ENCODE measurements around the gene PLTP. TPM values are rescaled to one million over a fixed set of nuclear protein-coding genes. Genes with fewer than 3 reads are reported as not detected.

Gene PLTP
- total RNA-seq, 3 donors from 2014 or later = 15.0 to 141 (median 111) TPM

DNA sequence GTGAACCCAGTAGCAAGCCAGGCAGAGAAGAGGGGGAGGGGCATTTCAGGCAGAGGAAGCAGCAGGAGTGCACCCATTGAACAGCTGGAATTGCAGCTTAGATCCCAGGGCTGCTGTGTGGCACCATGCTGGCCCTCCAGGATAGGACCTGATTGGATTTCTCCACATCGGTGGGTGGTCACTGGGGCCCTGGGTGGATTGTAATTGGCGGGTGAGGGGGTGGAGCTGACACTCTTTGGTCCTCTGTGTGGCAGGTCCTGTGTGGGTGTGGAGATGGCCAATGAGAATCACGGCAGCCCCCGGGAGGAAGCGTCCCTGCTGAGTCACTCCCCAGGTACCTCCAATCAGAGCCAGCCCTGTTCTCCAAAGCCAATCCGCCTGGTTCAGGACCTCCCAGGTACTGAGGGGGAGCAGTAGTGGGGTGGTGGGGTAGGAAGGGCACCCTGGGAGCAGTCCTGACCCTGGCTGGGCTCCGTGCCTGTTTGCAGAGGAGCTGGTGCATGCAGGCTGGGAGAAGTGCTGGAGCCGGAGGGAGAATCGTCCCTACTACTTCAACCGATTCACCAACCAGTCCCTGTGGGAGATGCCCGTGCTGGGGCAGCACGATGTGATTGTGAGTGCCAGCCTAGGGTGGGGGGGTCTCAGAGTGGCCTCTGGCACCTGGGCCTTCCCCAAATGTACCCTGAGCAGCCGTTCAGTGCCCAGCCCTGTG lies 26.9 kb upstream of the PLTP start:
- Histone ChIP-seq H3K9me3 (no peaks in the 10 kb centered on the region), H3K4me1 (ENCODE audit: low read depth) (no peaks in the 10 kb centered on the region), H3K36me3 (ENCODE audit: low read depth) (peaks cover 16% of the 10 kb centered on the region), H3K4me3 (no peak overlapping the region)
- TF ChIP-seq, protein P1, sequence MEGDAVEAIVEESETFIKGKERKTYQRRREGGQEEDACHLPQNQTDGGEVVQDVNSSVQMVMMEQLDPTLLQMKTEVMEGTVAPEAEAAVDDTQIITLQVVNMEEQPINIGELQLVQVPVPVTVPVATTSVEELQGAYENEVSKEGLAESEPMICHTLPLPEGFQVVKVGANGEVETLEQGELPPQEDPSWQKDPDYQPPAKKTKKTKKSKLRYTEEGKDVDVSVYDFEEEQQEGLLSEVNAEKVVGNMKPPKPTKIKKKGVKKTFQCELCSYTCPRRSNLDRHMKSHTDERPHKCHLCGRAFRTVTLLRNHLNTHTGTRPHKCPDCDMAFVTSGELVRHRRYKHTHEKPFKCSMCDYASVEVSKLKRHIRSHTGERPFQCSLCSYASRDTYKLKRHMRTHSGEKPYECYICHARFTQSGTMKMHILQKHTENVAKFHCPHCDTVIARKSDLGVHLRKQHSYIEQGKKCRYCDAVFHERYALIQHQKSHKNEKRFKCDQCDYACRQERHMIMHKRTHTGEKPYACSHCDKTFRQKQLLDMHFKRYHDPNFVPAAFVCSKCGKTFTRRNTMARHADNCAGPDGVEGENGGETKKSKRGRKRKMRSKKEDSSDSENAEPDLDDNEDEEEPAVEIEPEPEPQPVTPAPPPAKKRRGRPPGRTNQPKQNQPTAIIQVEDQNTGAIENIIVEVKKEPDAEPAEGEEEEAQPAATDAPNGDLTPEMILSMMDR (IDR thresholded peaks at IDR 0.05) = no peak
- intact Hi-C loops (cut with DNase I, micrococcal nuclease) = loop anchor here in 1 of 2 donors (10.0 kb wide), 1 partner anchor 114 kb away; the partner anchor contains the start of gene TNNC2
- DNase-seq (peak in 1 of 3 donors; percentile 50), ATAC-seq (no peak)

DNA sequence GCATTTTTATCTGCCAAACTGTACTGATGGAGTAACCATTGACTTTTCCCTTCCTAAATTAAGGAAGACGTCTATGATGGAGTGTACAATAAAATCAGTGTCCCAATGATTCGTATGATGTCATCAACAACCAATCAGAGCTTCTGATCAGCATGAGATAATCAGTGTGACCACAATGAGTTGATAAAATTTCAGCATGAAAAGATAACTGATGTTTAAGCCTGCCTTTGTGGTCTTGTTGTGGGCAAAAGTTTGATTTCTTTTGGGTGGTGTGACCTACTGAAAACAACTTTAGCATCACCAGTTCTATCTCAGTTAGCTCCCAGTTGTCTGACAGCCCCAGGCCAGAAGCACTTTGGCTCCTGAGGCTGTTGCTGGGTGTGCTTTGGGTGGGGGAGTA lies 25.8 kb upstream of the PLTP start:
- intact Hi-C loops (cut with DNase I, micrococcal nuclease) = loop anchor here in 1 of 2 donors (10.0 kb wide), 1 partner anchor 113 kb away; the partner anchor contains the start of gene TNNC2
- no peaks in the 10 kb centered on the region for H3K9me3 ChIP-seq
- H3K36me3 ChIP-seq (ENCODE audit: low read depth) = peaks cover 13% of the 10 kb centered on the region
- no peak for ATAC-seq
- TF ChIP-seq, protein P1 (IDR thresholded peaks at IDR 0.05) = no peak
- peak in 1 of 3 donors; percentile 3 for DNase-seq
- H3K4me1 ChIP-seq (ENCODE audit: low read depth) = peaks cover 6% of the 10 kb centered on the region
- H3K4me3 ChIP-seq = no peak overlapping the region

DNA sequence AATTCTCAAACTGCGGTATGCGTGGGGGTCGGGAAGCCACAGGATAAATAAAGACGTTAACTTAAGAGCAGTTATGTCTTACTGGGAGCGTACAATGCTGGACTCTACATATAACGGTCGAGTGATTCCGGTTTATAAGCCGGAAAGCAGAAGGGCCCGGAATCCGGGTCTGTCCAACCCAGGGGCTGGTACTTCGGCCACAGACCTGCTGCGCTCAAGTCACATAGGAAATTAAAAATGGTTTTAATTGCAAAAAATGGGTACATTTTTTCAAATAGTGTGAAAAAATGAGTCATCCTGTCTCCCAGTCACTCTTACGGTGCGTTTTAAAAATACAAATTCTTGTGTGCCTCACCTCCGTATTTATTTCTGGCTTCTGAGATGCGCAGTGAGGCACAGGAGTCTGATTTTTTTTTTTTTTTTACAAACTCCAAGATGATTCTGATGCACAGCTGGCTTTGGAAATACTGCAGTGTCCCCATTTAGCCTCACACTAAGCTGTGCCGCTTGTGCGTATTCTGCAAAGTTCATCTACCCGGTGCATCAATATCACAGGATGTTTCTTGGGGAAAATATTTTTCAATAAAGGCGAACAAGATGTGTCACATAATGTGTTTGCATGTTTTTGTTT lies 23.6 kb upstream of the PLTP start:
- intact Hi-C loops (cut with DNase I, micrococcal nuclease) = loop anchor here in 1 of 2 donors (10.0 kb wide), 1 partner anchor 111 kb away; the partner anchor contains the start of gene TNNC2
- Histone ChIP-seq H3K4me3 (peak overlapping the region; percentile 85), H3K36me3 (ENCODE audit: low read depth) (peaks cover 13% of the 10 kb centered on the region), H3K9me3 (no peaks in the 10 kb centered on the region), H3K4me1 (ENCODE audit: low read depth) (peaks cover 6% of the 10 kb centered on the region)
- TF ChIP-seq, protein P1 (IDR thresholded peaks at IDR 0.05) = no peak
- peak; percentile 3 for ATAC-seq
- DNase-seq = no peak

DNA sequence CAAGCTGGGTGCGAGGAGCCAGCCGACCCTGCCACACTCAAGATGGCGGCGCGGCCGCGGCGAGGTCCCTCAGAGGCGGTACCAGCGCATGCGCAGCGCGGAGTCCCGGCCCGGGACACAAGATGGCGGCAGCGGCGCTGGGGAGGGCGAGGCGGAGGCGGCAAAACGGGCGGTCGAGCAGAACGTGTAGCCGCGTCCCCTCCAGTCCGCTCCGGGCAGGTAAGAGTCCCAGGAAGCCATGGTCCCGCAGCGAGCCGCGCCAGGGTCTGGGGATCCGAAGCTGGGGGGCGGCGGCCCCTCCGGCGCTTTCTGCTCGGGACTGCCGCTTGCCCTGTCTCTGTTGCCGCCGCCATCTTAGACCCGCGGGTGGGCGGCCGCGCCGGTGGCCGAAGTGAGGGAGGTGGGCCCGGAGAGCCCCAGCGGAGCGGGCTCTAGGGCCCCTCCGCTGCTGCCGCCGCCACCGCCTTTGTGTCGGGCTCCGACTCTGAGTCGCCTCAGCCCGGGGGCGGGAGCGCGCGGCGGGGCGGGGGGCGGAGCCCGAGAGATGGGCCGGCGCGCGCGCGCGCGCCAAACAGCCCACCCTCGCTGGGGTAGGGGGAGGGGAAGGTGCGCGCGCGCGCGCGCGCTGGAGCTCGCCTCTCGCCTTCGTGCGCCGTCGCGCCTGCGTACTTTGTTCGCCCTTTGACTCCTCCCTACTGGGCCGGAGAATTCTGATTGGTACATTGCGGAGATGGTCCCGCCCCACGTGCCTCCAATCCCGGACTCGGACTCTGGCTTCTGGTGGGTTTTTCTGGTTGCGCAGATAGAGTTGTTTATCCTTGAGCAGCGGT lies 22.8 kb upstream of the PLTP start, which contains the start of gene PCIF1:
PCIF1 (plus strand) TSS at position 98 of the 830 bp plus-strand sequence. CDS start 4,317 bp downstream, outside the sequence.
- ATAC-seq (peak; percentile 94), DNase-seq (peak; percentile 98)
- peaks cover 6% of the 10 kb centered on the region for H3K4me1 ChIP-seq (ENCODE audit: low read depth)
- H3K9me3 ChIP-seq = no peaks in the 10 kb centered on the region
- TF ChIP-seq, protein P1 (IDR thresholded peaks at IDR 0.05) = no peak
- peak within 1 kb of the TSS; percentile 85 for H3K4me3 ChIP-seq
- peaks cover 8% of the 10 kb centered on the region for H3K36me3 ChIP-seq (ENCODE audit: low read depth)
- intact Hi-C loops (cut with DNase I, micrococcal nuclease) = loop anchor here in 1 of 2 donors (10.0 kb wide), 1 partner anchor 110 kb away; the partner anchor contains the start of gene TNNC2

DNA sequence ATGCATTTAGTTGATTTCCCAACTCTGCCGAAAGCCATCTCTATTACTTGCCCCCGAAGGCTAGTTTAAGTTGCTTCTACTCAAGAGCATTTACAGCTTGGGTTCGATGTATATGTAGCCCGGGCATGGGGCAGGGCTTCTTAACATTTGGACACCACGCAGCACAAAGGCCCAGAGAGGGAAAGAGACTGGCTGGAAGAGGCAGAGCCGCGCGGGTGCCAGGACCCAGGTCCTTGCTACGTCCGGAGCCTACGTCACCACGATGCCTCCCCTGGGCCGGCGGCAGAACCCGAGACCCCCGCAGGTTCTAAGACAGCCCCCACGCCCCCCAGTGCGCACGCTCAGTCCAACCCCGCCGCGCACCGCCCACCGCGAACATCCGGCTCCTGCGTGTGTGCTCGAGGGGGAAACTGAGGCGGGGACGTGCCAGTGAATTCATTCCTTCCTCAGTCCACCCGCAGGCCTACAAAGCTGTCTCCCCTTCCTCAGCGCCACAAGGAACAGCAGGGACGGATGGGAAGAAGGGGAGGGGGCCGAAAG lies 22.2 kb upstream of the PLTP start:
- Histone ChIP-seq H3K36me3 (ENCODE audit: low read depth) (peaks cover 8% of the 10 kb centered on the region), H3K9me3 (no peaks in the 10 kb centered on the region), H3K4me1 (ENCODE audit: low read depth) (peaks cover 6% of the 10 kb centered on the region), H3K4me3 (peak overlapping the region; percentile 85)
- intact Hi-C loops (cut with DNase I, micrococcal nuclease) = loop anchor here in 1 of 2 donors (10.0 kb wide), 1 partner anchor 109 kb away; the partner anchor contains the start of gene TNNC2
- DNase-seq (peak in 1 of 3 donors; percentile 87), ATAC-seq (peak; percentile 25)
- TF ChIP-seq, protein P1 (IDR thresholded peaks at IDR 0.05) = no peak
